Left renal pelvis (tissue), 4 donors: ENCODE measurements around the gene RNF112. TPM values are rescaled to one million over a fixed set of nuclear protein-coding genes. Genes with fewer than 3 reads are reported as not detected.

Experiments used
- DNase-seq, 4 donors: peaks; one replicate each; pipeline ENCODE4 v3.0.0-alpha.2; 2013; ENCODE audit warnings: low read depth in 4 of 4, low spot score in 3 of 4
- polyA plus RNA-seq, 4 donors: library from polyadenylated mRNA; unstranded; fragments of 120-200 nt; gene quantifications; one replicate each; pipeline ENCODE4 v1.2.1, GENCODE V29; 2013; ENCODE audit not compliant: insufficient read length in 4 of 4

Gene RNF112
- polyA plus RNA-seq, 4 donors, result 0.68 to 1.4 (median 0.76) TPM

- DNase-seq, result no peak
Observed at GRCh38 chr17:19387921-19388521, 23.0 kb upstream of the RNF112 start.

- DNase-seq, result no peak
Observed at GRCh38 chr17:19388791-19389785, 21.9 kb upstream of the RNF112 start.

- DNase-seq, result no peak
Observed at GRCh38 chr17:19390951-19391350, 20.1 kb upstream of the RNF112 start.

GRCh38 chr17:19391432-19391831 lies 19.6 kb upstream of the RNF112 start:
- DNase-seq, result no peak

- DNase-seq, result no peak
Observed at GRCh38 chr17:19392303-19392702, 18.7 kb upstream of the RNF112 start.

- DNase-seq, result no peak
Observed at GRCh38 chr17:19397556-19398041, 13.4 kb upstream of the RNF112 start.

- DNase-seq, result no peak
Observed at GRCh38 chr17:19398301-19399181, 12.5 kb upstream of the RNF112 start.

- no peak for DNase-seq
Observed at GRCh38 chr17:19399750-19400450, 11.1 kb upstream of the RNF112 start.

- DNase-seq, result no peak
Observed at GRCh38 chr17:19401321-19402010, 9.6 kb upstream of the RNF112 start.

- DNase-seq, result no peak
Observed at GRCh38 chr17:19402171-19402570, 8.9 kb upstream of the RNF112 start.

- no peak for DNase-seq
Observed at GRCh38 chr17:19403021-19403420, 8.0 kb upstream of the RNF112 start.

GRCh38 chr17:19404264-19404663 lies 6.8 kb upstream of the RNF112 start:
- DNase-seq, result no peak

- no peak for DNase-seq
Observed at GRCh38 chr17:19405114-19405513, 5.9 kb upstream of the RNF112 start.

GRCh38 chr17:19407601-19408345 lies 3.3 kb upstream of the RNF112 start:
- DNase-seq, result no peak

GRCh38 chr17:19408346-19408710 lies 2.7 kb upstream of the RNF112 start:
- no peak for DNase-seq

- DNase-seq, result no peak
Observed at GRCh38 chr17:19409066-19409465, 2.0 kb upstream of the RNF112 start.

GRCh38 chr17:19409509-19409908 lies 1.5 kb upstream of the RNF112 start:
- no peak for DNase-seq

- DNase-seq, result no peak
Observed at GRCh38 chr17:19410091-19410490, 941 bp upstream of the RNF112 start.

GRCh38 chr17:19411631-19412030 lies 599 bp downstream of the RNF112 start:
- DNase-seq, result no peak
